Brain pericyte (primary cell): Measurements from ENCODE around the gene TAS2R43.
"Not testable (repeated sequence)": the region's sequence is repeated elsewhere in the genome, so short reads cannot be mapped to it uniquely, and the experiment has no call there.

ENCODE experiments used
- DNase-seq: peaks from one replicate; pipeline ENCODE4 v3.0.0-alpha.2; 2012; ENCODE audit warnings: low read depth, low spot score

Gene TAS2R43

DNA sequence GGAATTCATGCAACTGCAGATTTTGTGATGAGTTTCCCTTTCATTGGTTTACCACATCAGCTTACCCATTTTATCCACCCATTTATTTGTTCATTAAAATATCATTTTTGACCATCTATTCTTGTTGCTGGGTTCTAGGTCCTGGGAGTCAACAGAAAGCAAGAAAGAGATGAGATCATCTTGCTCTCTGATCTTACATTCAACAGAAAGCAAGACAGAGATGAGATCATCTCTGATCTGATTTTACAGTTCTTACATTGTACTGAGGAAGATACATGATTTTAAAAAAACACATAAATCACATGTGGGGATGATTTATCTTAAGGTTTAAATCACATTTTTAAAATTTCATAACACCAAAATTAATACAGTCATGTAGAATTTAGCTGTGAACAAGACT is 32.3 kb downstream of the TAS2R43 start:
- no peak for DNase-seq

DNA sequence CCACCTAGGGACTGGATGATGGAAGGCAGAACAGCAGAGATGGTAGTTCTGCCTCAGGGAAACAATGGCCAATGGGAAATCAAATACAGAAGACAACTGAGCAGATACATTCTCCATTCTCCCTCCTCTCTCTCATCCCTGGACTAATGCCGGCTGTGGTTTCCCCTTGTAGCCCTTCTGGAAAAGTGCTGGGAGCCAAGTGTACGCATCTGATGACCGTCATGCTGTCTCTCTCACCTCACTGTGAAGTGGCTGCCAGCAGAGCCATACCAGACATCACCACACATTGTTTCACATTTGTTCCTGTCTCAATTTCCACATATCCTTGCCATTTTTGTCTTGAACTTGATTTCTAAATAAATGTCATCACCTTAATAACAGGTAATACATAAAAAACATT is 33.1 kb downstream of the TAS2R43 start:
- no peak for DNase-seq

GRCh38 chr12:11055306-11055705 is 36.8 kb downstream of the TAS2R43 start:
- DNase-seq, result no peak

GRCh38 chr12:11049806-11050531 is 42.1 kb downstream of the TAS2R43 start:
- DNase-seq, result not testable (repeated sequence)

DNA sequence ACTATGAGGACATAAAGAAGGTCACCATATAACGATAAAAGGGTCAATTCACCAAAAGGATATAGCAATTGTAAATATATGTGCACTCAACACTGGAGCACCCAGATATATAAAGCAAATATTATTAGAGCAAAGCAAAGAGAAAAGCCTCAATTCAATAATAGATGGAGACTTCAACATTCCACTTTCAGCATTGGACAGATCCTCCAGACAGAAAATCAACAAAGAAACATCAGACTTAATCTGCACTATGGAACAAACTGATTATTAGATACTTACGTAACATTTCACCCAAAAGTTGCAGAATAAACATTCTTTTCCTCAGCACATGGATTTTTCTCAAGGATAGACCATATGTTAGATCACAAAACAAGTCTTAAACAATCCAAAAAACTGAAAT is 50.7 kb downstream of the TAS2R43 start:
- not testable (repeated sequence) for DNase-seq
